Smooth muscle cell (in vitro differentiated cells): Measurements from ENCODE around the gene CAPRIN1. TPM values are rescaled to one million over a fixed set of nuclear protein-coding genes. Genes with fewer than 3 reads are reported as not detected.
A peak's percentile ranks its signal among the peaks of the same experiment; 100 is the strongest.

Experiments used
- DNase-seq: peaks from one replicate; lab custom pipeline; 2025; ENCODE audit not compliant: unreplicated experiment; lab: John Stamatoyannopoulos, UW
- H2AFZ ChIP-seq: fragments of 200-600 bp; sonication (generic); 2 replicates; pipeline ENCODE4 v1.6.0; 2016; ENCODE audit warnings: antibody characterized with exemption, low read depth, mild to moderate bottlenecking
- H3F3A ChIP-seq: fragments of 200-600 bp; sonication (generic); 2 replicates; pipeline ENCODE4 v1.6.0; 2017; ENCODE audit warnings: antibody characterized with exemption, low read depth
- H3K27ac ChIP-seq: fragments of 200-600 bp; sonication (generic); 2 replicates; pipeline ENCODE4 v1.5.1; 2016; ENCODE audit warnings: low read depth, mild to moderate bottlenecking
- H3K27me3 ChIP-seq: fragments of 200-600 bp; sonication (generic); 2 replicates; pipeline ENCODE4 v1.6.1; 2016; ENCODE audit warnings: low read depth, mild to moderate bottlenecking
- H3K36me3 ChIP-seq: fragments of 200-600 bp; sonication (generic); 2 replicates; pipeline ENCODE4 v1.5.1; 2016; ENCODE audit warnings: low read depth
- H3K4me1 ChIP-seq: fragments of 200-600 bp; sonication (generic); 2 replicates; pipeline ENCODE4 v1.5.1; 2016; ENCODE audit warnings: low read depth
- H3K4me2 ChIP-seq: fragments of 200-600 bp; sonication (generic); 2 replicates; pipeline ENCODE4 v1.6.0; 2016; ENCODE audit warnings: mild to moderate bottlenecking
- H3K4me3 ChIP-seq: fragments of 200-600 bp; sonication (generic); 2 replicates; pipeline ENCODE4 v1.5.1; 2016; ENCODE audit warnings: mild to moderate bottlenecking
- H3K79me2 ChIP-seq: fragments of 200-600 bp; sonication (generic); 2 replicates; pipeline ENCODE4 v1.6.0; 2016; ENCODE audit warnings: low read depth, mild to moderate bottlenecking
- H3K9ac ChIP-seq: fragments of 200-600 bp; sonication (generic); 2 replicates; pipeline ENCODE4 v1.6.0; 2016; ENCODE audit warnings: low read depth
- H3K9me3 ChIP-seq: fragments of 200-600 bp; sonication (generic); replicated peaks from 2 replicates; pipeline ENCODE4 v1.5.1; 2016; ENCODE audit warnings: low read depth
- H4K20me1 ChIP-seq: fragments of 200-600 bp; sonication (generic); 2 replicates; pipeline ENCODE4 v1.6.0; 2016; ENCODE audit warnings: low read depth
- CTCF ChIP-seq: fragments of 200-600 bp; sonication (generic); IDR thresholded peaks from 2 replicates; pipeline ENCODE4 v1.5.1; 2017; ENCODE audit warnings: borderline replicate concordance, mild to moderate bottlenecking, antibody characterized with exemption; ENCODE audit not compliant: insufficient read depth, poor library complexity, severe bottlenecking
- WGBS: methylation state at CpG from one replicate; pipeline ENCODE4 v1.1.7; 2016; ENCODE audit warnings: low lambda C conversion rate; 5-methylcytosine and 5-hydroxymethylcytosine counted together
- polyA plus RNA-seq: library from polyadenylated mRNA; unstranded; fragments of >200 nt; fragmentation: Nextera tagmentation; extraction: Ambion mirVana; gene quantifications from 2 replicates; pipeline ENCODE4 v1.2.1, GENCODE V29; 2016
- total RNA-seq: library from RNA; depleted of rRNA; stranded (reverse); fragments of >200 nt; gene quantifications from 2 replicates; pipeline ENCODE4 v1.2.3, GENCODE V29; 2014

The CAPRIN1 gene
- total and polyA plus RNA-seq, 2 experiments from 2014 or later: 93.9 to 215 TPM

GRCh38 chr11:34147581-34147980 is 96.0 kb downstream of the CAPRIN1 start:
- 96% methylated on average over 8 of the region's 8 CpGs for WGBS
- H4K20me1 ChIP-seq: peaks cover 28% of the 10 kb centered on the region
- H3K4me2 ChIP-seq: no peak overlapping the region
- no peak overlapping the region for H3K9ac ChIP-seq
- no peaks in the 10 kb centered on the region for H3K4me1 ChIP-seq
- no peak for DNase-seq
- H3K4me3 ChIP-seq: no peak overlapping the region
- TF ChIP-seq CTCF: no peak
- no peaks in the 10 kb centered on the region for H3K27me3 ChIP-seq
- H3K36me3 ChIP-seq: no peaks in the 10 kb centered on the region
- no peaks in the 10 kb centered on the region for H3K9me3 ChIP-seq
- no peaks in the 10 kb centered on the region for H3F3A ChIP-seq
- no peak overlapping the region for H2AFZ ChIP-seq
- H3K79me2 ChIP-seq: no peaks in the 10 kb centered on the region
- H3K27ac ChIP-seq: no peak overlapping the region

- H3K79me2 ChIP-seq: no peaks in the 10 kb centered on the region
- H2AFZ ChIP-seq: no peak overlapping the region
- WGBS: 61% methylated on average over 16 of the region's 16 CpGs
- H3K4me2 ChIP-seq: no peak overlapping the region
- no peaks in the 10 kb centered on the region for H3K27me3 ChIP-seq
- H3K4me1 ChIP-seq: no peaks in the 10 kb centered on the region
- H3K9ac ChIP-seq: no peak overlapping the region
- H4K20me1 ChIP-seq: peaks cover 32% of the 10 kb centered on the region
- no peaks in the 10 kb centered on the region for H3F3A ChIP-seq
- DNase-seq: no peak
- no peaks in the 10 kb centered on the region for H3K36me3 ChIP-seq
- TF ChIP-seq CTCF: no peak
- H3K4me3 ChIP-seq: no peak overlapping the region
- no peak overlapping the region for H3K27ac ChIP-seq
- no peaks in the 10 kb centered on the region for H3K9me3 ChIP-seq
Observed at GRCh38 chr11:34148504-34149165, 97.1 kb downstream of the CAPRIN1 start.

- no peak overlapping the region for H3K4me2 ChIP-seq
- H3K9me3 ChIP-seq: no peaks in the 10 kb centered on the region
- H3K27ac ChIP-seq: no peak overlapping the region
- H3K27me3 ChIP-seq: no peaks in the 10 kb centered on the region
- H3K36me3 ChIP-seq: no peaks in the 10 kb centered on the region
- DNase-seq: no peak
- H3K4me3 ChIP-seq: no peak overlapping the region
- H3K9ac ChIP-seq: no peak overlapping the region
- H3F3A ChIP-seq: no peaks in the 10 kb centered on the region
- no peaks in the 10 kb centered on the region for H3K4me1 ChIP-seq
- WGBS: 89% methylated on average over 7 of the region's 7 CpGs
- TF ChIP-seq CTCF: no peak
- H3K79me2 ChIP-seq: no peaks in the 10 kb centered on the region
- no peak overlapping the region for H2AFZ ChIP-seq
- H4K20me1 ChIP-seq: peaks cover 32% of the 10 kb centered on the region
Observed at GRCh38 chr11:34149274-34149673, 97.7 kb downstream of the CAPRIN1 start.

- H3K4me3 ChIP-seq: no peak overlapping the region
- H3K36me3 ChIP-seq: no peaks in the 10 kb centered on the region
- H3K4me2 ChIP-seq: no peak overlapping the region
- H3K79me2 ChIP-seq: no peaks in the 10 kb centered on the region
- no peaks in the 10 kb centered on the region for H3K27me3 ChIP-seq
- 88% methylated on average over 13 of the region's 13 CpGs for WGBS
- no peak overlapping the region for H2AFZ ChIP-seq
- no peak for DNase-seq
- H3K9ac ChIP-seq: no peak overlapping the region
- no peaks in the 10 kb centered on the region for H3K9me3 ChIP-seq
- H4K20me1 ChIP-seq: peaks cover 32% of the 10 kb centered on the region
- no peaks in the 10 kb centered on the region for H3F3A ChIP-seq
- H3K27ac ChIP-seq: no peak overlapping the region
- peak; percentile 44 for TF ChIP-seq CTCF
- H3K4me1 ChIP-seq: no peaks in the 10 kb centered on the region
Observed at GRCh38 chr11:34149786-34150185, 98.3 kb downstream of the CAPRIN1 start.
